Measurements from ENCODE around the gene RNASEH1.
"Not testable (repeated sequence)": the region's sequence is repeated elsewhere in the genome, so short reads cannot be mapped to it uniquely, and the experiment has no call there.

Gene RNASEH1

GRCh38 chr2:3588084-3588483 is 30.0 kb upstream of the RNASEH1 start:
- DNase-seq, result no peak

DNA sequence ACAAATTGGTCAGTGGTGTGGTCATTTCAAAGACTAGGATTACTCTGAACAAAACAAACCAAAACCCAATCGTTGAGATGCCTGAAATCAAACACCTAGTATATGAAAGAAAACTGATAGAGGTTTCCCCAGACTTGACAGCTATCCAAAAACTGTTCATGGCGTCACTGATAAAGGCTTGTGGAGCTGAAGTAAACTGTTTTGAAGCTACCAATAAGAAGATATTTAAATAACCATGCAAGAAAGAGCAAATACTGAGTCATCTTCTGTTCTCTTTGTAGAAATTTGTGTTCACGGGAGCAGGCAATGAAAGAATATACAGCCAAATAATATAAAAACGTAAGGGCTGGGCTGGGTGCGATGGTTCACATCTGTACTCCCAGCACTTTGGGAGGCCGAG is 29.3 kb upstream of the RNASEH1 start:
- no peak for DNase-seq

DNA sequence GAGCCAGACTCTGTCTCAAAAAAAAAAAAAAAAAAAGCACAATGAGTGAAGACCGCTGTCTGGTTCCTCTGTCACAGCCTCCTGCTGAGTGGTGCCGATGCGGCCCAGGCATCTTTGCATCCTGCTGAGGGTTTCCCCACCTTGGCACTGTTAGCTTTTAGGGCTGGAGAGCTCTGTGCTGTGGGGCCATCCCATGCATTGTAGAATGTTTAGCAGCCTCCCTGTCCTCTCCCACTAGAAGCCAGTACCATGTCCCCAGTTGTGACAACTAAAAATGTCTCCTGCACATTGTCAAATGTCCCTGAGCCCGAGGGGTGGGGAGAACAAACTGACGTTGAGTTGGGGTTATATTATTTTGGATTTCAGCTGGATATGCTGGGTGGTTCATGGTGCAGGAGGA is 28.9 kb upstream of the RNASEH1 start:
- no peak for DNase-seq

GRCh38 chr2:3586220-3586619 is 28.1 kb upstream of the RNASEH1 start:
- no peak for DNase-seq

DNA sequence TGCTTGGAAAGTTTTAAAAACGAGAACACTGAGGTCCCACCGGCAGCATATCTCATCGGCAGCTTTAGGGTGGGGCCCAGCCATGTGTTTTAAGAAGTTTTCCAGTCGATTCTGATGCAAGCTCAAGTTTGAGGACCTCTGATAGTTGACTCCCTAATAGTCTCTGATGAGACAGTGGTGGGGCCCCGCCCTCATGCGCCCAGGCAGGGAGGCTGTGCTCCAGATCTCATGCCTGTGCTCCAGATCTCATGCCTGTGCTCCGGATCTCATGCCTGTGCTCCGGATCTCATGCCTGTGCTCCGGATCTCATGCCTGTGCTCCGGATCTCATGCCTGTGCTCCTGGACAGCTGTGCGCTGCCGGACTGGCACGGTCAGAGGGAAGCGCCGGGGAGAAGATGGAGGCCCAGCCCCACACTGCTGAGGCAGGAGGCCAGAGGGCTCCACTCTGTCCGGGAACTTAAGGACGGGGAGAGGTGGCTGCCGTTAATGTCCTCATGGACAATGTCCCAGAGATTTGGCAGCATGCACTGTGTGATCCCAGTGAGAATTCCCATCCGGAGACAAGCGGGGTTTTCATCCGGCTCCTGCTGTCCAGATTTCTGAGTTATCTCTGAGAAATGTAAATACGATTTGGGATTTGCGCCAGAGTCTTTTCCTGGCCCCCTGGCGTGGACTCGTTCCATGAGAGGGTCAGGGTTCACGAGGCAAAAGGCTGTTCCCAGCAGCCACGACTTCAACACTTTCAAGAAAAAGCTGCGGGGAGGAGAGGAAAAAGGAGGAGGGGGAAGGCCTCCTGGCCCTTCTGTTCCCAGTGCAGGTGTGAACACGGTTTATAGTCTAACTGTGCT is 27.4 kb upstream of the RNASEH1 start:
- no peak for DNase-seq

DNA sequence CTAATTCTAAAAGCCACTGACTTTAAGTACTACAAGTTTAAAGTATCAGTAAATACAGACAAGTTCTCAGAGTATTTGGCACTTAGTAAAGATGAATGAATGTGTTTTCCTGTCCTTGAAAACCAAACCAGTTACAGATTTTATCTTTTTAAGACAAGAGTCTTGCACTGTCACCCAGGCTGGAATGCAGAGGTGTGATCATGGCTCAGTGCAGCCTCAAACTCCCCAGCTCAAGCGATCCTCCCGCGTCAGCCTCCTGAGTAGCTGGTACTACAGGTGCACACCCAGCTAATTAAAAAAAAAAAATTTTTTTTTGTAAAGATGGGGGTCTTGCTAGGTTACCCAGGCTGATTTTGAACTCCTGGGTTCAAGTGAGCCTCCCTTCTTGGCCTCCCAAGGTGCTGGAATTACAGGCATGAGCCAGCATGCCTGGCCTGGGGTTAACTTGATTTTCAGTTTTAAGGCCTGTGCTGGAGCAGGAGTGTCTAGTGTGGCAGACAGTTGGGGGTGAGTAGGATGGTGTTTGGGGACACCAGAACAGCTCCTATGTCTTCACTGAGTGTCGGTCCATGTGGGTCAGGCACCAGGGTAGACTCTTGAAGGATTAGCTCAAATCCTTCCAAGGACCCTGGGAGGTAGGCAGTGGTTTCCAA is 26.6 kb upstream of the RNASEH1 start:
- DNase-seq, result no peak

DNA sequence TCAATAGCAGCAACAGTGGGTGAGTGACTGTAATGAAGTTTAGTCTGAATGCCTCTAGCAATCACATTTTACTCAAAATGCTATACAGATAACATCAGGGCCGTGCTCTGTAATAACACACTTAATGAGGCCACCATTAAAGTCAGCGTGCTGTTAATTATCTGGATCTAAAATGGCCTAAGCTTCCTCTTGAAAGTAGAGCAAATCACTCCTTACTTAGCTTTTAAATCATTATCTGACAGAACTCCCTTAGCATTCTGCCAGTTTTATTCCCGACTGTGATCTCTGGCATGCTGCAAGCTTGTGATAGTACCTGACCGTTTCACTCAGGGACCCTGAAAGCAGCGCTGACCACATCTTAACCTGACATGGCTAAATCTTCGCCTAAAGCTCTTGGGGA is 25.9 kb upstream of the RNASEH1 start:
- no peak for DNase-seq

DNA sequence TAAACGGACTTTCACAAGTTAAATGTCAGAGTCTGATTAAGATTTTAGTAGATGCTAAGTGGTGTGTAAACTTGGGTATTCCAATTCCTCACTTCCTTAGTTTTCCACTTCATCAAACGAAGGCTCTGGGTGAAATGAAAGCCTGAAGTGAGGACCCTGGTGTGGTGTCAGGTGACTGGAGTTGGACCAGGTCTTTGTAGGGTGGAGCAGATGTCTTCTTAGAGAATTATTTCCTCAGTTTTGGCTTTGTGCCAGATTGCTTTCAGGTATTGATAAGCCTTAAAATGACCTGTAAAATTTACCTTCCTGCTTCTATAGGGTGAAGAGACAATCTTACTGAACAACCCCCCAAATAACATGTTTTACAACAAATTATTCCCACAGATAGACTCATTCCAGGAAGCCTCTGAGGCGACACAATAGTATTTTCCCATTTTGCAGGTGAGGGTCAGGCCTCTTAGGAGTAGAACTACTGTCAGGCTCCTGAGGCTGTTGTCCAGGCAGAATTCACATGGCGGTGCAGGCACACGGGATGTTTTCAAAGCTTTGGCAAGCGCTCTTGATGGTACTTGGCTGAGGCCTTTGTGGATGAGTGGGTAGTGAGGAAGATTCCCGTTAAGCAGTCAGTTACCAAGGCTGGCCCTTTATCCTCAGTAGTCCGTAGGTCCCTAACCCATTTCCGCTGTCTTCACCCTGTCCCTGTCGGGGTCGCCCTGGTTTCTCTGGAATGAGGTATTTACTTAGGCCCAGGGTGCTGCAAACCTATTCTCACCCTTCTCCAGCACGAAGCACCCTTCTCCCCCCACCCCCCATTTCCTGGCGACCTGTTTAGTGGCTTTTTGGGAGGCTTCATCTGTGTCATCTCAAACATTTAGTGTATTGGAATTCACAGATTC is 23.5 kb upstream of the RNASEH1 start:
- DNase-seq, result no peak

- DNase-seq, result no peak
These were observed 22.3 kb upstream of the RNASEH1 start for GRCh38 chr2:3580449-3580848.

- DNase-seq, result no peak
These were observed 20.9 kb upstream of the RNASEH1 start for GRCh38 chr2:3578987-3579386.

- not testable (repeated sequence) for DNase-seq
These were observed 18.1 kb upstream of the RNASEH1 start for GRCh38 chr2:3576263-3576630.

- no peak for DNase-seq
These were observed 17.6 kb upstream of the RNASEH1 start for GRCh38 chr2:3575534-3576262.

- no peak for DNase-seq
These were observed 16.0 kb upstream of the RNASEH1 start for GRCh38 chr2:3574155-3574554.

- DNase-seq, result no peak
These were observed 14.5 kb upstream of the RNASEH1 start for GRCh38 chr2:3572620-3573019.

DNA sequence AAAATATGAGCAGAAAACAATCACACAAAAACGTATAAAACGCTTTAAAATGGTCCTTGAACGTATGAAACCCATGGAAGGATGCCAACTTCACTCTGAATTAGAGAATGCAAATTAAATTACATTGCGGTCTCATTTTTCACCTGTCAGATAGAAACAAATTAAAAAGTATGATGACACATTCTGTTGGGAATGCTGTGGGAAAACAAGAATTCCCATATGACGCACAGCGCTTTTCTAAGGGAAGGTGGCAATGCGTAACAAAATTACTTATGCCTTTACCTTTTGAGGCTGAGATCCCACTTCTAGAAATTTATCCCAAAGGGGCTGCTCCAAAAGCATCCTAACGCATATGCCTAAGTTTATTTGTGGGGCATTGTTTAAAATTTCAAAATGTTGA is 13.2 kb upstream of the RNASEH1 start:
- no peak for DNase-seq

DNA sequence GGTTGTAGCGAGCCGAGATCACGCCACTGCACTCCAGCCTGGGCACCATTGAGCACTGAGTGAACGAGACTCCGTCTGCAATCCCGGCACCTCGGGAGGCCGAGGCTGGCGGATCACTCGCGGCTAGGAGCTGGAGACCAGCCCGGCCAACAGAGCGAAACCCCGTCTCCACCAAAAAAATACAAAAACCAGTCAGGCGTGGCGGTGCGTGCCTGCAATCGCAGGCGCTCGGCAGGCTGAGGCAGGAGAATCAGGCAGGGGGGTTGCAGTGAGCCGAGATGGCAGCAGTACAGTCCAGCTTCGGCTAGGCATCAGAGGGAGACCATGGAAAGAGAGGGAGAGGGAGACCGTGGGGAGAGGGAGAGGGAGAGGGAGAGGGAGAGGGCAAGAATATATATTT is 11.5 kb upstream of the RNASEH1 start:
- DNase-seq, result not testable (repeated sequence)

- DNase-seq, result no peak
These were observed 8.7 kb upstream of the RNASEH1 start for GRCh38 chr2:3566806-3567205.

GRCh38 chr2:3565117-3565516 is 7.0 kb upstream of the RNASEH1 start:
- DNase-seq, result no peak

- no peak for DNase-seq
These were observed 5.4 kb upstream of the RNASEH1 start for GRCh38 chr2:3563521-3563976.

GRCh38 chr2:3557639-3558204 is 411 bp downstream of the RNASEH1 start:
- no peak for DNase-seq

DNA sequence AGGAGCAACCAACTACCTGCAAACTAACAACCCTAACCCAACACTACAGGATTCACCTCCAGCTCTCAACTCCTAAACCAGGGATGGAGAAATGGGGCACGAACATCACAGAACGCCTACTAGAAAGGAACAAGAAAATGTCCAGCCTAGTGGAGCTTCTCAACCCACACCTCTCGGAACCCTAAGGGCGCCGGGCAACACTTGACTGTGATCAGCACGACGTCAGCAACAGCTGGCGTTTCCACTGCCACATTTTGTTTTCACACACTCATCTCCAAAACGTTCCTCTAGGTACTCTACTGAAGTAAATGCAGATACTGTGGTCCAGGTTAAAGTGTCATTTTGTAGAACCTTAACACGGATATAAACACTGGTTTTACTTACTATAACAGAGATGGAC is 4.2 kb downstream of the RNASEH1 start:
- no peak for DNase-seq

- no peak for DNase-seq
These were observed 10.2 kb downstream of the RNASEH1 start for GRCh38 chr2:3547915-3548314.

All from NCI-H2029 (cell line).